Astrocyte (in vitro differentiated cells and primary cell): ENCODE data around the gene ASIC4. TPM values are rescaled to one million over a fixed set of nuclear protein-coding genes. Genes with fewer than 3 reads are reported as not detected.

Experiments used
- DNase-seq: peaks from one replicate; pipeline ENCODE4 v3.0.0-alpha.2; 2010; ENCODE audit warnings: low read depth
- FAIRE-seq: peaks from 2 replicates; lab custom pipeline; 2011; peaks lifted over from hg19 to GRCh38; lab: Jason Lieb, UNC
- H2AFZ ChIP-seq: 2 replicates; pipeline ENCODE4 v1.6.0; 2012; ENCODE audit warnings: low read depth, low read length, inconsistent platforms
- H3K27ac ChIP-seq: 2 replicates; pipeline ENCODE4 v1.5.1; 2011; ENCODE audit warnings: low read depth, low read length, inconsistent platforms
- H3K27me3 ChIP-seq: 2 replicates; pipeline ENCODE4 v1.6.0; 2011; ENCODE audit warnings: low read length, inconsistent platforms; ENCODE audit not compliant: insufficient read depth
- H3K36me3 ChIP-seq: 2 replicates; pipeline ENCODE4 v1.5.1; 2011; ENCODE audit warnings: low read length, inconsistent platforms; ENCODE audit not compliant: insufficient read depth
- H3K4me1 ChIP-seq: 2 replicates; pipeline ENCODE4 v1.5.1; 2011; ENCODE audit warnings: low read length, inconsistent platforms; ENCODE audit not compliant: insufficient read depth
- H3K4me2 ChIP-seq: 2 replicates; pipeline ENCODE4 v1.6.0; 2012; ENCODE audit warnings: low read length, inconsistent platforms
- H3K4me3 ChIP-seq: 2 replicates; pipeline ENCODE4 v1.5.1; 2011; ENCODE audit warnings: low read depth, mild to moderate bottlenecking, low read length, inconsistent platforms; ENCODE audit not compliant: insufficient read depth
- H3K79me2 ChIP-seq: 2 replicates; pipeline ENCODE4 v1.6.0; 2012; ENCODE audit warnings: mild to moderate bottlenecking, low read length, inconsistent platforms; ENCODE audit not compliant: insufficient read depth
- H3K9ac ChIP-seq: 2 replicates; pipeline ENCODE4 v1.6.0; 2012; ENCODE audit warnings: mild to moderate bottlenecking, low read length, inconsistent platforms
- H3K9me3 ChIP-seq: 2 replicates; pipeline ENCODE4 v1.5.1; 2012; ENCODE audit warnings: low read depth, mild to moderate bottlenecking, low read length, inconsistent platforms; ENCODE audit not compliant: insufficient read depth
- H4K20me1 ChIP-seq: 2 replicates; pipeline ENCODE4 v1.6.0; 2012; ENCODE audit warnings: low read length, inconsistent platforms; ENCODE audit not compliant: insufficient read depth
- H3K27ac Mint-ChIP-seq: one replicate; pipeline ENCODE4 v1.8.0; 2021; ENCODE audit warnings: mild to moderate bottlenecking, mixed read lengths; ENCODE audit not compliant: unreplicated experiment
- H3K27me3 Mint-ChIP-seq: one replicate; pipeline ENCODE4 v1.8.0; 2021; ENCODE audit warnings: low read depth, mixed read lengths; ENCODE audit not compliant: unreplicated experiment
- H3K36me3 Mint-ChIP-seq: one replicate; pipeline ENCODE4 v1.8.0; 2021; ENCODE audit warnings: low read depth, mixed read lengths; ENCODE audit not compliant: unreplicated experiment
- H3K4me1 Mint-ChIP-seq: one replicate; pipeline ENCODE4 v1.8.0; 2021; ENCODE audit warnings: low read depth, mixed read lengths; ENCODE audit not compliant: unreplicated experiment
- H3K4me3 Mint-ChIP-seq: one replicate; pipeline ENCODE4 v1.8.0; 2021; ENCODE audit warnings: mild to moderate bottlenecking, moderate library complexity, mixed read lengths; ENCODE audit not compliant: unreplicated experiment
- H3K9me3 Mint-ChIP-seq: one replicate; pipeline ENCODE4 v1.8.0; 2021; ENCODE audit warnings: mild to moderate bottlenecking, mixed read lengths; ENCODE audit not compliant: unreplicated experiment
- CTCF ChIP-seq: IDR thresholded peaks from 2 replicates; pipeline ENCODE4 v1.5.1; 2011; ENCODE audit warnings: low read depth, mild to moderate bottlenecking, inconsistent platforms, low read length, moderate library complexity; ENCODE audit not compliant: insufficient read depth
- EZH2 ChIP-seq: IDR thresholded peaks from 2 replicates; pipeline ENCODE4 v1.6.1; 2012; ENCODE audit warnings: mild to moderate bottlenecking, low read length, inconsistent platforms; ENCODE audit not compliant: insufficient read depth
- total RNA-seq: library from RNA; stranded (reverse); gene quantifications from 2 replicates; pipeline ENCODE4 v1.2.1, GENCODE V29; 2021

The ASIC4 gene
- total RNA-seq, 1 donor from 2014 or later = 0.39 TPM

GRCh38 chr2:219542931-219543595 lies 28.8 kb downstream of the ASIC4 start:
- Histone ChIP-seq H3K4me2 (peak overlapping the region; percentile 96), H3K27ac (peak overlapping the region; percentile 70), H2AFZ (peak overlapping the region; percentile 79), H3K9me3 (no peaks in the 10 kb centered on the region), H3K79me2 (peaks cover 35% of the 10 kb centered on the region), H3K4me1 (peaks cover 29% of the 10 kb centered on the region), H3K9ac (peak overlapping the region; percentile 84), H4K20me1 (peaks cover 47% of the 10 kb centered on the region), H3K27me3 (no peaks in the 10 kb centered on the region), H3K36me3 (peaks cover 13% of the 10 kb centered on the region), H3K4me3 (peak overlapping the region; percentile 72)
- Mint-ChIP-seq H3K36me3 (peaks cover 16% of the 10 kb centered on the region), H3K27me3 (peaks cover 16% of the 10 kb centered on the region), H3K9me3 (no peaks in the 10 kb centered on the region), H3K4me1 (peaks cover 12% of the 10 kb centered on the region), H3K27ac (peak overlapping the region; percentile 87), H3K4me3 (peak overlapping the region; percentile 93)
- TF ChIP-seq CTCF (no peak), EZH2 (no peak)
- FAIRE-seq (no peak), DNase-seq (no peak)

- Histone ChIP-seq H3K36me3 (peaks cover 13% of the 10 kb centered on the region), H3K27me3 (no peaks in the 10 kb centered on the region), H3K4me3 (peak within 1 kb of the TSS; percentile 72), H3K79me2 (peaks cover 35% of the 10 kb centered on the region), H2AFZ (peak within 1 kb of the TSS; percentile 79), H3K27ac (peak within 1 kb of the TSS; percentile 70), H3K9ac (peak within 1 kb of the TSS; percentile 84), H3K4me1 (peaks cover 22% of the 10 kb centered on the region), H3K9me3 (no peaks in the 10 kb centered on the region), H3K4me2 (peak within 1 kb of the TSS; percentile 96), H4K20me1 (peaks cover 40% of the 10 kb centered on the region)
- Mint-ChIP-seq H3K9me3 (no peaks in the 10 kb centered on the region), H3K27ac (peak within 1 kb of the TSS; percentile 87), H3K4me3 (peak within 1 kb of the TSS; percentile 93), H3K27me3 (peaks cover 19% of the 10 kb centered on the region), H3K36me3 (peaks cover 22% of the 10 kb centered on the region), H3K4me1 (peaks cover 8% of the 10 kb centered on the region)
- no peak for TF ChIP-seq CTCF
- peak; percentile 43 for FAIRE-seq
- peak; percentile 95 for DNase-seq
Measured at GRCh38 chr2:219543596-219544358, 29.5 kb downstream of the ASIC4 start, which contains the start of the genes CHPF and TMEM198. Gene CHPF, minus strand, starts transcription at chr2:219543809. Its CDS starts 271 bp downstream, at chr2:219543538. Gene TMEM198, plus strand, starts transcription at chr2:219544028. Its CDS starts 700 bp downstream, at chr2:219544728.
